Stimulated activated effector memory CD8-positive, alpha-beta T cell treated with anti-CD3 and anti-CD28 coated beads, Interleukin-12 subunit alpha, Interleukin-12 subunit beta, amount 100 ng/mL, for 72 hours (primary cell): ENCODE measurements around the gene APOLD1.
"Not testable (repeated sequence)": the region's sequence is repeated elsewhere in the genome, so short reads cannot be mapped to it uniquely, and the experiment has no call there.

ENCODE experiments used
- ATAC-seq: fragments of 150-1000 bp; cut with Tn5 transposase; 2 replicates; pipeline ENCODE4 v1.10.0; 2021
- DNase-seq, 2 donors: peaks; one replicate each; pipeline ENCODE4 v3.0.0; 2021 to 2022; ENCODE audit warnings: low spot score in 2 of 2
- H3K27ac Mint-ChIP-seq: one replicate; pipeline ENCODE4 v1.8.0; 2022; ENCODE audit warnings: mild to moderate bottlenecking, mixed read lengths
- H3K36me3 Mint-ChIP-seq: one replicate; pipeline ENCODE4 v1.8.0; 2022; ENCODE audit warnings: mild to moderate bottlenecking, mixed read lengths
- H3K4me1 Mint-ChIP-seq: one replicate; pipeline ENCODE4 v1.8.0; 2022; ENCODE audit warnings: mixed read lengths
- H3K4me3 Mint-ChIP-seq: one replicate; pipeline ENCODE4 v1.8.0; 2022; ENCODE audit warnings: mild to moderate bottlenecking, mixed read lengths
- H3K9me3 Mint-ChIP-seq: one replicate; pipeline ENCODE4 v1.8.0; 2022; ENCODE audit warnings: mixed read lengths

The APOLD1 gene

GRCh38 chr12:12812174-12812573 lies 26.7 kb downstream of the APOLD1 start:
- H3K27ac Mint-ChIP-seq = no peak overlapping the region
- DNase-seq (no peak), ATAC-seq (no peak)
- H3K4me1 Mint-ChIP-seq = peaks cover 64% of the 10 kb centered on the region
- no peaks in the 10 kb centered on the region for H3K9me3 Mint-ChIP-seq
- peaks cover 48% of the 10 kb centered on the region for H3K36me3 Mint-ChIP-seq
- no peak overlapping the region for H3K4me3 Mint-ChIP-seq

GRCh38 chr12:12812618-12813119 lies 27.2 kb downstream of the APOLD1 start:
- H3K27ac Mint-ChIP-seq = peak overlapping the region; percentile 98
- no peak for ATAC-seq

GRCh38 chr12:12813120-12814101 lies 28.0 kb downstream of the APOLD1 start, which contains the start of gene DDX47:
Gene DDX47 (plus strand): TSS chr12:12813346. CDS start chr12:12813368, 22 bp downstream.
- H3K4me3 Mint-ChIP-seq = peak within 1 kb of the TSS; percentile 97
- DNase-seq (peak; percentile 99), ATAC-seq (peak; percentile 96)
- H3K9me3 Mint-ChIP-seq = no peaks in the 10 kb centered on the region
- H3K4me1 Mint-ChIP-seq = peaks cover 55% of the 10 kb centered on the region
- H3K36me3 Mint-ChIP-seq = peaks cover 60% of the 10 kb centered on the region
- H3K27ac Mint-ChIP-seq = peak within 1 kb of the TSS; percentile 98

More at GRCh38 chr12:12812618-12813119, 27.2 kb downstream of the APOLD1 start:
- peaks cover 53% of the 10 kb centered on the region for H3K36me3 Mint-ChIP-seq
- no peaks in the 10 kb centered on the region for H3K9me3 Mint-ChIP-seq
- no peak for DNase-seq
- peaks cover 60% of the 10 kb centered on the region for H3K4me1 Mint-ChIP-seq
- peak overlapping the region; percentile 97 for H3K4me3 Mint-ChIP-seq

- no peak overlapping the region for H3K27ac Mint-ChIP-seq
- peaks cover 67% of the 10 kb centered on the region for H3K4me1 Mint-ChIP-seq
- ATAC-seq (no peak), DNase-seq (no peak)
- no peaks in the 10 kb centered on the region for H3K9me3 Mint-ChIP-seq
- H3K36me3 Mint-ChIP-seq = peaks cover 97% of the 10 kb centered on the region
- no peak overlapping the region for H3K4me3 Mint-ChIP-seq
Measured at GRCh38 chr12:12817616-12818015, 32.2 kb downstream of the APOLD1 start.

GRCh38 chr12:12818701-12819100 lies 33.2 kb downstream of the APOLD1 start:
- H3K36me3 Mint-ChIP-seq = peaks cover 100% of the 10 kb centered on the region

GRCh38 chr12:12819221-12819620 lies 33.8 kb downstream of the APOLD1 start:
- ATAC-seq = no peak
- Mint-ChIP-seq H3K27ac (peak overlapping the region; percentile 13), H3K9me3 (no peaks in the 10 kb centered on the region), H3K4me1 (peaks cover 50% of the 10 kb centered on the region), H3K36me3 (peaks cover 100% of the 10 kb centered on the region), H3K4me3 (no peak overlapping the region)
- DNase-seq = no peak

More at GRCh38 chr12:12818701-12819100, 33.2 kb downstream of the APOLD1 start:
- no peak overlapping the region for H3K4me3 Mint-ChIP-seq
- DNase-seq (no peak), ATAC-seq (no peak)
- H3K9me3 Mint-ChIP-seq = no peaks in the 10 kb centered on the region
- peak overlapping the region; percentile 13 for H3K27ac Mint-ChIP-seq
- H3K4me1 Mint-ChIP-seq = peaks cover 56% of the 10 kb centered on the region

GRCh38 chr12:12819752-12820311 lies 34.4 kb downstream of the APOLD1 start:
- H3K4me1 Mint-ChIP-seq = peaks cover 44% of the 10 kb centered on the region
- no peak for DNase-seq
- peaks cover 100% of the 10 kb centered on the region for H3K36me3 Mint-ChIP-seq
- ATAC-seq = no peak
- no peaks in the 10 kb centered on the region for H3K9me3 Mint-ChIP-seq
- H3K27ac Mint-ChIP-seq = peak overlapping the region; percentile 13
- H3K4me3 Mint-ChIP-seq = no peak overlapping the region

- not testable (repeated sequence) for DNase-seq, ATAC-seq, H3K27ac Mint-ChIP-seq, H3K9me3 Mint-ChIP-seq, H3K4me3 Mint-ChIP-seq
- H3K4me1 Mint-ChIP-seq = peaks cover 39% of the 10 kb centered on the region
- peaks cover 100% of the 10 kb centered on the region for H3K36me3 Mint-ChIP-seq
Measured at GRCh38 chr12:12820376-12820775, 34.9 kb downstream of the APOLD1 start.

GRCh38 chr12:12821975-12822374 lies 36.5 kb downstream of the APOLD1 start:
- H3K4me1 Mint-ChIP-seq = peaks cover 25% of the 10 kb centered on the region
- no peak for DNase-seq
- H3K27ac Mint-ChIP-seq = no peak overlapping the region
- peaks cover 100% of the 10 kb centered on the region for H3K36me3 Mint-ChIP-seq
- H3K4me3 Mint-ChIP-seq = no peak overlapping the region
- ATAC-seq = no peak
- no peaks in the 10 kb centered on the region for H3K9me3 Mint-ChIP-seq

GRCh38 chr12:12822886-12823285 lies 37.4 kb downstream of the APOLD1 start:
- no peak for DNase-seq
- ATAC-seq = no peak
- no peaks in the 10 kb centered on the region for H3K9me3 Mint-ChIP-seq
- H3K4me3 Mint-ChIP-seq = no peak overlapping the region
- H3K36me3 Mint-ChIP-seq = peaks cover 100% of the 10 kb centered on the region
- H3K27ac Mint-ChIP-seq = no peak overlapping the region
- H3K4me1 Mint-ChIP-seq = peaks cover 25% of the 10 kb centered on the region

- no peak for DNase-seq
- H3K4me1 Mint-ChIP-seq = peaks cover 24% of the 10 kb centered on the region
- H3K9me3 Mint-ChIP-seq = no peaks in the 10 kb centered on the region
- peaks cover 100% of the 10 kb centered on the region for H3K36me3 Mint-ChIP-seq
- ATAC-seq = no peak
- H3K4me3 Mint-ChIP-seq = no peak overlapping the region
- no peak overlapping the region for H3K27ac Mint-ChIP-seq
Measured at GRCh38 chr12:12823300-12823699, 37.8 kb downstream of the APOLD1 start.

- no peak for DNase-seq
- no peak overlapping the region for H3K4me3 Mint-ChIP-seq
- peaks cover 100% of the 10 kb centered on the region for H3K36me3 Mint-ChIP-seq
- no peak overlapping the region for H3K27ac Mint-ChIP-seq
- ATAC-seq = no peak
- no peaks in the 10 kb centered on the region for H3K9me3 Mint-ChIP-seq
- peaks cover 19% of the 10 kb centered on the region for H3K4me1 Mint-ChIP-seq
Measured at GRCh38 chr12:12823811-12824210, 38.4 kb downstream of the APOLD1 start.

GRCh38 chr12:12835378-12836146 lies 50.1 kb downstream of the APOLD1 start:
- DNase-seq = no peak
- Mint-ChIP-seq H3K4me3 (no peak overlapping the region), H3K36me3 (peaks cover 57% of the 10 kb centered on the region), H3K9me3 (no peaks in the 10 kb centered on the region), H3K27ac (peak overlapping the region; percentile 73), H3K4me1 (peaks cover 12% of the 10 kb centered on the region)
- no peak for ATAC-seq

GRCh38 chr12:12836571-12836970 lies 51.1 kb downstream of the APOLD1 start:
- H3K4me1 Mint-ChIP-seq = peaks cover 12% of the 10 kb centered on the region
- H3K27ac Mint-ChIP-seq = peak overlapping the region; percentile 23
- H3K9me3 Mint-ChIP-seq = no peaks in the 10 kb centered on the region
- H3K36me3 Mint-ChIP-seq = peaks cover 47% of the 10 kb centered on the region
- H3K4me3 Mint-ChIP-seq = no peak overlapping the region
- no peak for DNase-seq
- ATAC-seq = no peak
